OCI-LY7 (cell line): ENCODE results near the gene UBE3A. TPM values are rescaled to one million over a fixed set of nuclear protein-coding genes. Genes with fewer than 3 reads are reported as not detected.
A peak's percentile ranks its signal among the peaks of the same experiment; 100 is the strongest.

Source experiments
- BruUV-seq: library from RNA; stranded (reverse); fragments of 400-500 nt; replicated peaks from 2 replicates; lab custom pipeline; 2021; lab: Mats Ljungman, UMichigan
- CTCF ChIA-PET: fragments of 300-600 bp; sonication (Branson Sonifier 250); formaldehyde crosslinking; loops from one replicate; lab custom pipeline; 2022; ENCODE audit warnings: antibody characterized with exemption; ENCODE audit not compliant: unreplicated experiment; lab: Charles Lee
- POLR2A ChIA-PET: fragments of 300-600 bp; sonication (Branson Sonifier 250); formaldehyde crosslinking; loops from one replicate; lab custom pipeline; 2022; ENCODE audit warnings: antibody characterized with exemption; lab: Charles Lee
- DNase-seq: peaks from one replicate; pipeline ENCODE4 v3.0.0-alpha.2; 2015; ENCODE audit warnings: low spot score
- H2AFZ ChIP-seq: fragments of 200-600 bp; sonication (generic), shearing (Covaris generic); 2 replicates; pipeline ENCODE4 v1.6.1; 2014; ENCODE audit warnings: mild to moderate bottlenecking, antibody characterized with exemption, low read length, moderate library complexity
- H3K27ac ChIP-seq: fragments of 200-600 bp; sonication (generic); 2 replicates; pipeline ENCODE4 v1.5.1; 2014; ENCODE audit warnings: mixed run types, low read depth, mild to moderate bottlenecking, moderate library complexity, low read length, inconsistent platforms; ENCODE audit not compliant: poor library complexity, severe bottlenecking
- H3K36me3 ChIP-seq: fragments of 200-600 bp; sonication (generic); 2 replicates; pipeline ENCODE4 v1.6.1; 2014; ENCODE audit warnings: mild to moderate bottlenecking, antibody characterized with exemption, low read length, moderate library complexity, mixed read lengths; ENCODE audit not compliant: insufficient read depth
- H3K4me1 ChIP-seq: fragments of 200-600 bp; sonication (generic); 2 replicates; pipeline ENCODE4 v1.5.1; 2014; ENCODE audit warnings: mild to moderate bottlenecking, low read length; ENCODE audit not compliant: insufficient read depth, poor library complexity, severe bottlenecking
- H3K4me2 ChIP-seq: fragments of 200-600 bp; sonication (generic); 2 replicates; pipeline ENCODE4 v1.6.1; 2014; ENCODE audit warnings: mild to moderate bottlenecking, low read length
- H3K4me3 ChIP-seq: fragments of 200-600 bp; sonication (generic); 2 replicates; pipeline ENCODE4 v1.5.1; 2014; ENCODE audit warnings: mild to moderate bottlenecking, low read depth, low read length; ENCODE audit not compliant: poor library complexity, severe bottlenecking
- H3K79me2 ChIP-seq: fragments of 200-600 bp; sonication (generic); 2 replicates; pipeline ENCODE4 v1.6.1; 2016; ENCODE audit warnings: low read depth, mild to moderate bottlenecking, low read length, moderate library complexity, mixed read lengths; ENCODE audit not compliant: insufficient read depth
- H3K9me2 ChIP-seq: fragments of 200-600 bp; sonication (generic); 2 replicates; pipeline ENCODE4 v1.6.1; 2016; ENCODE audit warnings: mild to moderate bottlenecking, low read length, mixed read lengths; ENCODE audit not compliant: insufficient read depth
- H3K9me3 ChIP-seq: fragments of 200-600 bp; sonication (generic); 2 replicates; pipeline ENCODE4 v1.6.1; 2014; ENCODE audit warnings: mild to moderate bottlenecking, mixed run types, low read length, mixed read lengths
- H4K20me1 ChIP-seq: fragments of 200-600 bp; sonication (generic); 2 replicates; pipeline ENCODE4 v1.6.1; 2014; ENCODE audit warnings: mild to moderate bottlenecking, antibody characterized with exemption, low read length, moderate library complexity, mixed read lengths; ENCODE audit not compliant: insufficient read depth
- CTCF ChIP-seq: fragments of 200-600 bp; sonication (generic); conservative IDR thresholded peaks from 2 replicates; pipeline ENCODE4 v1.5.1; 2014; ENCODE audit warnings: mild to moderate bottlenecking, antibody characterized with exemption, low read length, moderate library complexity, mixed read lengths
- EZH2phosphoT487 ChIP-seq: fragments of 200-600 bp; sonication (generic); IDR thresholded peaks from 2 replicates; pipeline ENCODE4 v1.6.1; 2018; ENCODE audit warnings: low read depth, borderline replicate concordance, mild to moderate bottlenecking, mixed run types, antibody characterized with exemption, low read length, moderate library complexity, mixed read lengths
- intact Hi-C: fragments of 100-400 bp; cut with micrococcal nuclease; formaldehyde crosslinking; loops from one replicate; pipeline ENCODE4 v1.10.0; 2022; ENCODE audit not compliant: unreplicated experiment
- total RNA-seq, 2 experiments: library from RNA; depleted of rRNA in 1 of 2; stranded (reverse); fragments of >200 nt in 1 of 2; shearing (Covaris generic) in 1 of 2; gene quantifications; 2 replicates each; pipeline ENCODE4 v1.2.3, GENCODE V29; 2014 to 2022

The UBE3A gene
- total RNA-seq, 2 experiments from 2014 or later = 95.9 to 158 TPM

- BruUV-seq = no TSS peak
- CTCF ChIA-PET = no interaction called here
Measured at GRCh38 chr15:25342629-25343028, 96.2 kb downstream of the UBE3A start.

GRCh38 chr15:25339431-25339830 lies 99.4 kb downstream of the UBE3A start:
- Histone ChIP-seq H2AFZ (no peak overlapping the region), H3K79me2 (no peaks in the 10 kb centered on the region; the same call in 1 of the 2 replicates), H3K27ac (no peak overlapping the region), H3K4me1 (no peaks in the 10 kb centered on the region), H3K9me2 (no peaks in the 10 kb centered on the region), H3K9me3 (no peaks in the 10 kb centered on the region), H3K36me3 (peaks cover 92% of the 10 kb centered on the region), H3K4me3 (no peak overlapping the region), H3K4me2 (no peak overlapping the region), H4K20me1 (no peaks in the 10 kb centered on the region)
- intact Hi-C loops = no loop called here
- CTCF ChIA-PET = no interaction called here
- TF ChIP-seq CTCF (no peak), EZH2phosphoT487 (no peak)
- no TSS peak for BruUV-seq
- no peak for DNase-seq
- POLR2A ChIA-PET = interaction anchor here (0.6 to 1.1 kb wide), 2 partner anchors 18 to 21 kb away, joined by 3 to 4 read pairs; no protein-coding TSS in a partner anchor

More at GRCh38 chr15:25342629-25343028, 96.2 kb downstream of the UBE3A start:
- intact Hi-C loops = no loop called here
- POLR2A ChIA-PET = interaction anchor here (0.6 to 1.5 kb wide), 2 partner anchors 21 to 84 kb away, joined by 3 to 9 read pairs; no protein-coding TSS in a partner anchor
- no peaks in the 10 kb centered on the region for H4K20me1 ChIP-seq
- H3K36me3 ChIP-seq = peaks cover 91% of the 10 kb centered on the region
- no peaks in the 10 kb centered on the region for H3K4me1 ChIP-seq
- no peak overlapping the region for H2AFZ ChIP-seq
- H3K4me3 ChIP-seq = no peak overlapping the region
- H3K27ac ChIP-seq = no peak overlapping the region
- H3K4me2 ChIP-seq = no peak overlapping the region
- TF ChIP-seq EZH2phosphoT487 (no peak), CTCF (no peak)
- no peaks in the 10 kb centered on the region; the same call in 1 of the 2 replicates for H3K9me3 ChIP-seq
- H3K9me2 ChIP-seq = no peaks in the 10 kb centered on the region
- H3K79me2 ChIP-seq = no peaks in the 10 kb centered on the region; the same call in 1 of the 2 replicates
- peak; percentile 22 for DNase-seq

GRCh38 chr15:25335279-25335678 lies 103.5 kb downstream of the UBE3A start:
- no peaks in the 10 kb centered on the region for H3K9me2 ChIP-seq
- DNase-seq = no peak
- no peak overlapping the region for H3K27ac ChIP-seq
- no peaks in the 10 kb centered on the region for H4K20me1 ChIP-seq
- H3K4me1 ChIP-seq = peaks cover 14% of the 10 kb centered on the region
- no peak for TF ChIP-seq CTCF
- no peak for TF ChIP-seq EZH2phosphoT487
- CTCF ChIA-PET = no interaction called here
- intact Hi-C loops = no loop called here
- peaks cover 78% of the 10 kb centered on the region for H3K36me3 ChIP-seq
- no peak overlapping the region for H2AFZ ChIP-seq
- no TSS peak for BruUV-seq
- no peaks in the 10 kb centered on the region for H3K9me3 ChIP-seq
- H3K4me2 ChIP-seq = no peak overlapping the region
- H3K4me3 ChIP-seq = no peak overlapping the region
- POLR2A ChIA-PET = no interaction called here
- no peaks in the 10 kb centered on the region for H3K79me2 ChIP-seq
